HFFc6 (cell line): Measurements from ENCODE around the gene AHNAK. TPM values are rescaled to one million over a fixed set of nuclear protein-coding genes. Genes with fewer than 3 reads are reported as not detected.
"Not testable (repeated sequence)": the region's sequence is repeated elsewhere in the genome, so short reads cannot be mapped to it uniquely, and the experiment has no call there.

Experiments
- DNase-seq: peaks from one replicate; pipeline ENCODE4 v3.0.0-alpha.2; 2018
- H3K27ac Mint-ChIP-seq: 2 replicates; pipeline ENCODE4 v1.8.0; 2020; ENCODE audit warnings: mild to moderate bottlenecking, mixed read lengths
- H3K27me3 Mint-ChIP-seq: 2 replicates; pipeline ENCODE4 v1.8.0; 2021; ENCODE audit warnings: mild to moderate bottlenecking, moderate library complexity, mixed read lengths; ENCODE audit not compliant: insufficient read depth
- H3K36me3 Mint-ChIP-seq: 2 replicates; pipeline ENCODE4 v1.8.0; 2021; ENCODE audit warnings: low read depth, mixed read lengths
- H3K4me1 Mint-ChIP-seq: 2 replicates; pipeline ENCODE4 v1.8.0; 2020; ENCODE audit warnings: low read depth, mixed read lengths
- H3K4me3 Mint-ChIP-seq: 2 replicates; pipeline ENCODE4 v1.8.0; 2020; ENCODE audit warnings: mild to moderate bottlenecking, moderate library complexity, mixed read lengths
- H3K9me3 Mint-ChIP-seq: 2 replicates; pipeline ENCODE4 v1.8.0; 2020; ENCODE audit warnings: mild to moderate bottlenecking, mixed read lengths
- total RNA-seq, 6 experiments: library from RNA; stranded (reverse); fragmentation: NEBNext Ultra II Directional; extraction: Animal tissue kit (Norgen Biotek cat#: 25700); gene quantifications; 2 replicates in 1 of 6; 3 replicates in 5 of 6; pipeline ENCODE4 v1.2.3, GENCODE V29; 2021
- TF ChIP-seq, protein P1 (sequence below): fragments of 200-600 bp; sonication (generic); IDR thresholded peaks from 2 replicates; pipeline ENCODE4 v1.5.0; 2021; ENCODE audit warnings: antibody characterized with exemption, mild to moderate bottlenecking

AHNAK gene
- total RNA-seq, 6 experiments from 2014 or later = 426 to 589 (median 452) TPM

DNA sequence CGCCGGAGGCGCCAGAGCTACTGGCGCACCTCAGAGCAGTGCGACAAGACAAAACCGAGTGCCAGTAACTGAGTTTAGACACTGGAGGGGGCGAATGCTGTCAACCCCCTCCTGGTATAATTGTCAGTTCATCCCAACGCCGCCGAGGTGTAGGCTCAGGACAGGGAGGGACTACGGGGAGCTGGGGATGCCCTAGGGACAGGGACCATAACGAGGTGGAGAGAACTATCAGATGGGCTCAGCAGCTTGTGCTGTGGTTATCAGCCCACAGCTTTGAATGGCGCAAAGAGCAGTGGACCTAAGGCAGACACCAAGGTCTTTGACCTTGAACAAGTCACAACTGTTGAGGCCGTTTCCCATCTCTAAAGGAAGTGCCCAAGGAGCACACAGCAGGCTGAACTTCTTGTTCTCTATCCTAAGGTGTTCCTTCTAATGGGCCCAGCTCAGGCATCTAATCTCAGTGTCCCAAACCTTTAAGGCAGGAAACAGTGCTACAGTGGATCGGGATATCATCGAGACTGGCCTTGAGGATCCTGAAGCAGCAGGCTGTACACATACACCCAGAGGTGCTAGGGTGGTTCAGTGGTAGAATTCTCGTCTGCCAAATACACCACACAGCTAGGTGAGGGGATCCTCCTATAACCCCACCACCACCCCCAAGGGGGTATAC is 45.7 kb upstream of the AHNAK start:
- peaks cover 11% of the 10 kb centered on the region for H3K27me3 Mint-ChIP-seq
- TF ChIP-seq, protein P1, sequence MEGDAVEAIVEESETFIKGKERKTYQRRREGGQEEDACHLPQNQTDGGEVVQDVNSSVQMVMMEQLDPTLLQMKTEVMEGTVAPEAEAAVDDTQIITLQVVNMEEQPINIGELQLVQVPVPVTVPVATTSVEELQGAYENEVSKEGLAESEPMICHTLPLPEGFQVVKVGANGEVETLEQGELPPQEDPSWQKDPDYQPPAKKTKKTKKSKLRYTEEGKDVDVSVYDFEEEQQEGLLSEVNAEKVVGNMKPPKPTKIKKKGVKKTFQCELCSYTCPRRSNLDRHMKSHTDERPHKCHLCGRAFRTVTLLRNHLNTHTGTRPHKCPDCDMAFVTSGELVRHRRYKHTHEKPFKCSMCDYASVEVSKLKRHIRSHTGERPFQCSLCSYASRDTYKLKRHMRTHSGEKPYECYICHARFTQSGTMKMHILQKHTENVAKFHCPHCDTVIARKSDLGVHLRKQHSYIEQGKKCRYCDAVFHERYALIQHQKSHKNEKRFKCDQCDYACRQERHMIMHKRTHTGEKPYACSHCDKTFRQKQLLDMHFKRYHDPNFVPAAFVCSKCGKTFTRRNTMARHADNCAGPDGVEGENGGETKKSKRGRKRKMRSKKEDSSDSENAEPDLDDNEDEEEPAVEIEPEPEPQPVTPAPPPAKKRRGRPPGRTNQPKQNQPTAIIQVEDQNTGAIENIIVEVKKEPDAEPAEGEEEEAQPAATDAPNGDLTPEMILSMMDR = peak; percentile 6; the same call in 1 of the 2 replicates
- no peaks in the 10 kb centered on the region for H3K9me3 Mint-ChIP-seq
- peaks cover 42% of the 10 kb centered on the region for H3K4me1 Mint-ChIP-seq
- H3K36me3 Mint-ChIP-seq = peaks cover 32% of the 10 kb centered on the region
- peak overlapping the region; percentile 94 for H3K27ac Mint-ChIP-seq
- peak overlapping the region; percentile 98 for H3K4me3 Mint-ChIP-seq
- no peak for DNase-seq

DNA sequence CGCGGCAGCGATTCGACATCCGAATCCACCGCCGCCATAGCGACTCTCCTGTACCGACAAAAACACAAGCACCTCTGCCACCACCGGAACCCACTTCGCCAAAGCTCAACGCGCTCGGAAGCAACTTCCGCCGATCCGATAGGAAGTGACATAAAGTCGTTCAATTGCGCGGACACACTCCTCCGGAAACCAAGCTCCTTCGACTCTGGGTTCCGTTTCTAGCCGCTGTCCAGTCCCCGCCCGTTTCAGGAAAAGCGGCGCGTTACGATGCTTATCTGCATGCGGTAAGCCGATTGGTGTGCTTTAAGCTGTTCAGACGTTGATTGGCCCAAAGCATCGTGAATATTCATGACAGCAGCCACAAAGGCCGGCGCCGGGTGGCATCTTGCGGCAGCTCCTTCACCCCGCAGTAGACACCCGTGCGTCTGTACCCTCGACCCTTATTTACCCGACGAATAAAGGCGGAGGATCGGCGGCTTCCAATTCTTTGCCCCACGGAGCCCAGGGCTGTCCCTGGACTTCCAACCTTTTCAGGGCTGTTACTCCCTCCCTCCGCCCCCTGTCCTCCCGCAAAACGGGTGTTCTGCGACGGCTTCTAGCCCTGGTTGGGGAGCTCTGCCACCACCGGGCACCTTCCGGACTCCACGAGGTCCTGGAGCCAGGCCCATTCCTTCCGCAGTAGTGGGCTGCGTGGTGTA is 45.0 kb upstream of the AHNAK start, which contains the start of gene TUT1:
TSS of gene TUT1 (minus strand) at position 76 of the 698 bp plus-strand sequence. CDS start at position 38, 38 bp downstream.
- peak; percentile 99 for DNase-seq
- Mint-ChIP-seq H3K9me3 (no peaks in the 10 kb centered on the region), H3K27me3 (peaks cover 8% of the 10 kb centered on the region), H3K27ac (peak within 1 kb of the TSS; percentile 94), H3K4me1 (peaks cover 42% of the 10 kb centered on the region), H3K36me3 (peaks cover 28% of the 10 kb centered on the region), H3K4me3 (peak within 1 kb of the TSS; percentile 98)
- TF ChIP-seq, protein P1 = peak; percentile 23; the same call in 1 of the 2 replicates

DNA sequence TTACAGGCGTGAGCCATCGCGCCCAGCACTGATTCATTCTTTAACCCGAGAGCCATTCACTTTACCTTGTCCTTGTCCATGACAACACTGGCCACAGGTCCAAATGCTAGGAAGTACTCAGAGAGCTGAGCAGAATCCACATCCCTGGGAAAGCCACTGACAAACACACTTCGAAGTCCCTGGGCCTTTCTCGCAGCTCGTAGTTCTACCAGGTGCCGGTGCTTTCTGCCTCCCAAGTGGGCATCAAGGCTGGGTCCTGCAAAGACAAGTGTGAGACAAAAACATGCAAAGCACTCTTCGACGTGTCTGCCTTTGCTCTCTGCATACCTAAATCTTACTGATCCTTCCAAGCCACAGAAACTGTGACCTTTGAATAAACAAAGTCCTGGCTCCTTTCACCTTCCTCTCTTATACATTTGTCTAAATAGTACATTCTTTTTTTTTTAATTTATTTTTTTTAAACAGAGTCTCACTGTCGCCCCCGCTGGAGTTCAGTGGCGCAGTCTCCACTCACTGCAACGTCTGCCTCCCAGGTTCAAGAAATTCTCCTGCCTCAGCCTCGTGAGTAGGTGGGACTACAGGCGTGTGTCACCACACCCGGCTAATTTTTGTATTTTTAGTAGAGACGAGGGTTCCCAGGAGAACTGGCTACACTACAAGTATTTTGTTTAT is 42.5 kb upstream of the AHNAK start:
- TF ChIP-seq, protein P1 = peak; percentile 68
- H3K27me3 Mint-ChIP-seq = peaks cover 8% of the 10 kb centered on the region
- peaks cover 42% of the 10 kb centered on the region for H3K4me1 Mint-ChIP-seq
- H3K27ac Mint-ChIP-seq = no peak overlapping the region
- peak; percentile 30 for DNase-seq
- H3K4me3 Mint-ChIP-seq = peak overlapping the region; percentile 43; the same call in 1 of the 2 replicates
- H3K9me3 Mint-ChIP-seq = no peaks in the 10 kb centered on the region
- H3K36me3 Mint-ChIP-seq = peaks cover 12% of the 10 kb centered on the region; the same call in 1 of the 2 replicates

DNA sequence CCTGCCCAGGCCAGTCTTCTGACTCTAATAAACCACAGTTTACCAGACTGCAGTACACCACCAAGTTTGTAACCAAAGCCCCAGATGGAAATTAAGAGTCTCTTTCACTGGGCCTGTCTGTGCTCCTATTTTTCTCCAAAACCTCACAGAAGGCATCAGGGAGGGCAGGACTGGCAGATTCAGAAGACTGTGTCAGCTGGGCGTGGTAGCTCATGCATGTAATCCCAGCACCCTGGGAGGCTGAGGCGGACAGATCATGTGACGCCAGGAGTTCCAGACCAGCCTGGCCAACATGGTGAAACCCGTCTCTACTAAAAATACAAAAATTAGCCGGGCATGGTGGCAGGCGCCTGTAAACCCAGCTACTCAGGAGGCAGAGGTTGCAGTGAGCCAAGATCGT is 38.8 kb upstream of the AHNAK start:
- DNase-seq, H3K27ac Mint-ChIP-seq, H3K27me3 Mint-ChIP-seq, H3K9me3 Mint-ChIP-seq, H3K4me3 Mint-ChIP-seq: not testable (repeated sequence)
- H3K36me3 Mint-ChIP-seq = peaks cover 11% of the 10 kb centered on the region; the same call in 1 of the 2 replicates
- H3K4me1 Mint-ChIP-seq = peaks cover 15% of the 10 kb centered on the region

DNA sequence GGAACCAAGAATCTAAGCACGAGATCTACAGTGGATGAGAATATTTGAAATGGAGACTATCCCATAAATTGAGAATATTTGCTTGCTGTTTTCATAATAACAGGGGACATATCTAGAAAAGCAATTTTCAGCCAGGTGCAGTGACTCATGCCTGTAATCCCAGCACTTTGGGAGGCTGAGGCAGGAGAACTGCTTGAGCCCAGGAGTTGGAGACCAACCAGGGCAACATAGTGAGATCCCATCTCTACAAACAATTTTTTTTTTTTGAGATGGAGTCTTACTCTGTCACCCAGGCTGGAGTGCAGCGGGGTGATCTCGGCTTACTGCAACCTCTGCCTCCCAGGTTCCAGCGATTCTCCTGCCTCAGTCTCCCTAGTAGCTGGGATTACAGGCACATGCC is 35.1 kb upstream of the AHNAK start:
- peaks cover 22% of the 10 kb centered on the region; the same call in 1 of the 2 replicates for H3K36me3 Mint-ChIP-seq
- not testable (repeated sequence) for H3K4me1 Mint-ChIP-seq, DNase-seq, H3K27ac Mint-ChIP-seq, H3K9me3 Mint-ChIP-seq, H3K27me3 Mint-ChIP-seq, H3K4me3 Mint-ChIP-seq

DNA sequence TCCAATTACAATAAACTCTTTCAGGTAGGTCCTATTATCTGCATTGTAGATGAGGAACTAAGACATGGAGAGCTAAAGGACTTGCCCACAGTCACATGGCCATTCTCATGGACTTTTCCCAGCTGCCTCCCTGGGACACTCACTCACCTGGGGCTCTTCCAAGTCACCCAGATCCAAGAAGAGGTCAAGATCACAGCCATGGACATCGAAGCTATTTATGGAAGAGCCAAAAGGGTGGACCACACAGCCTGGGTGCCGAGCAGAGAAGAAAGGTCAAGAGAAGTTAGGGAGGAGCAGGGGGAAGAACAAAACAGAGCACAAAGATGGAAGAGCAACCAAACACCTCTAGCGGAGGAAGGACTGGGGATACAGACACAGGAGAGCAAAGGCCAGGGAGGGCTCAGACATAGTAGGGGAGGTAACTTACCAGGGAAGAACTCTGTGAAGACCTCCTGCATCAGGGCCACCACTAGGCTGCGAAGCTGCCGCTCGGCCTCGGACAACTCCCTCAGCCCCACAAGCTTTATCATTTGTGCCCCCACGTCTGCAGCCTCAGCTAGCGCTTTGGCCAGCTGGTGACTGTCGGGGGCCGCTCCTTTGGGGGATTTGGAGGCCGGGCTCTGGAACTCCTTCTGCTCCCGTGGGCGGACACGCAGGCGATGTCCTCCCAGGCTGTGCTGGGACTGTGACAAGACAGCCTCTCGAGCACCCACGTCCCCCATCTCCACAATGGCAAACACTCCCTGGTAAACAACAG is 34.5 kb upstream of the AHNAK start:
- Mint-ChIP-seq H3K27me3 (peaks cover 3% of the 10 kb centered on the region), H3K9me3 (no peaks in the 10 kb centered on the region), H3K27ac (no peak overlapping the region; the same call in 1 of the 2 replicates), H3K4me3 (no peak overlapping the region), H3K36me3 (peaks cover 27% of the 10 kb centered on the region; the same call in 1 of the 2 replicates), H3K4me1 (peaks cover 7% of the 10 kb centered on the region)
- TF ChIP-seq, protein P1 = no peak
- no peak for DNase-seq
